ENCODE measurements around the gene MTHFD1L. TPM values are rescaled to one million over a fixed set of nuclear protein-coding genes. Genes with fewer than 3 reads are reported as not detected.
A peak's percentile ranks its signal among the peaks of the same experiment; 100 is the strongest.

Gene MTHFD1L
- total and polyA plus RNA-seq, 2 donors from 2014 or later: 4.7 to 39.6 TPM

DNA sequence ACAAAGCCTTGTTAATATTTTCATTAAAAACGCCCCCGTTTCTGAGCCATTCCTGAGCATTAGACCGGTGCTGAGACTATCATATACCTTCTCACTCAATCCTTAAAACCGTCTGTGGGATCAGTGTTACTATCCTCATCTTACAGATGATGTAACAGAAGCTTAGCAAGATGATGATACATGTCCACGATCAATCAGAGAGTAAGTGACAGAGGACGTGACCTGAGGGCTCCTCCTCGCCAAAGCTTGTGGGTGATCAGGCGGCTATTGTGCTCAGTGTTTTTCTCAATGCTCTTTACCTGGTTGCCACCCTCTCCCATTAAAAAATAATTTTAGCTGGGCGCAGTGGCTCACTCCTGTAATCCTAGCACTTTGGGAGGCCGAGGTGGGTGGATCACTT, 113.1 kb downstream of the MTHFD1L start:
- intact Hi-C loops (cut with DNase I): no loop called here
- TF ChIP-seq, protein P1, sequence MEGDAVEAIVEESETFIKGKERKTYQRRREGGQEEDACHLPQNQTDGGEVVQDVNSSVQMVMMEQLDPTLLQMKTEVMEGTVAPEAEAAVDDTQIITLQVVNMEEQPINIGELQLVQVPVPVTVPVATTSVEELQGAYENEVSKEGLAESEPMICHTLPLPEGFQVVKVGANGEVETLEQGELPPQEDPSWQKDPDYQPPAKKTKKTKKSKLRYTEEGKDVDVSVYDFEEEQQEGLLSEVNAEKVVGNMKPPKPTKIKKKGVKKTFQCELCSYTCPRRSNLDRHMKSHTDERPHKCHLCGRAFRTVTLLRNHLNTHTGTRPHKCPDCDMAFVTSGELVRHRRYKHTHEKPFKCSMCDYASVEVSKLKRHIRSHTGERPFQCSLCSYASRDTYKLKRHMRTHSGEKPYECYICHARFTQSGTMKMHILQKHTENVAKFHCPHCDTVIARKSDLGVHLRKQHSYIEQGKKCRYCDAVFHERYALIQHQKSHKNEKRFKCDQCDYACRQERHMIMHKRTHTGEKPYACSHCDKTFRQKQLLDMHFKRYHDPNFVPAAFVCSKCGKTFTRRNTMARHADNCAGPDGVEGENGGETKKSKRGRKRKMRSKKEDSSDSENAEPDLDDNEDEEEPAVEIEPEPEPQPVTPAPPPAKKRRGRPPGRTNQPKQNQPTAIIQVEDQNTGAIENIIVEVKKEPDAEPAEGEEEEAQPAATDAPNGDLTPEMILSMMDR (IDR thresholded peaks at IDR 0.05; ENCODE audit: borderline replicate concordance, extremely low read depth, insufficient read depth): no peak
- no peak for FAIRE-seq
- no peaks in the 10 kb centered on the region for H3K4me1 ChIP-seq (ENCODE audit: control insufficient read depth in 2 of 3, insufficient read depth in 2 of 3, low read depth in 1 of 3, low read length in 3 of 3)
- no peaks in the 10 kb centered on the region for H3K27me3 ChIP-seq (ENCODE audit: control insufficient read depth, insufficient read depth, low read length)
- no peak overlapping the region for H3K27ac ChIP-seq (ENCODE audit: low read depth in 2 of 2, low read length in 2 of 2)
- no peak overlapping the region for H3K9ac ChIP-seq (ENCODE audit: low read length in 3 of 3)
- H3K36me3 ChIP-seq (ENCODE audit: control insufficient read depth in 2 of 3, insufficient read depth in 3 of 3, low read length in 3 of 3): no peaks in the 10 kb centered on the region
- DNase-seq: peak in 4 of 5 donors; percentile 64 to 83 (median 78)
- peaks cover 0 to 3% (median 0%) of the 10 kb centered on the region in 3 donors for H3K9me3 ChIP-seq (ENCODE audit: control insufficient read depth in 2 of 3, insufficient read depth in 1 of 3, low read length in 3 of 3)
- no peak overlapping the region for H3K4me3 ChIP-seq (ENCODE audit: low read length in 3 of 3)

DNA sequence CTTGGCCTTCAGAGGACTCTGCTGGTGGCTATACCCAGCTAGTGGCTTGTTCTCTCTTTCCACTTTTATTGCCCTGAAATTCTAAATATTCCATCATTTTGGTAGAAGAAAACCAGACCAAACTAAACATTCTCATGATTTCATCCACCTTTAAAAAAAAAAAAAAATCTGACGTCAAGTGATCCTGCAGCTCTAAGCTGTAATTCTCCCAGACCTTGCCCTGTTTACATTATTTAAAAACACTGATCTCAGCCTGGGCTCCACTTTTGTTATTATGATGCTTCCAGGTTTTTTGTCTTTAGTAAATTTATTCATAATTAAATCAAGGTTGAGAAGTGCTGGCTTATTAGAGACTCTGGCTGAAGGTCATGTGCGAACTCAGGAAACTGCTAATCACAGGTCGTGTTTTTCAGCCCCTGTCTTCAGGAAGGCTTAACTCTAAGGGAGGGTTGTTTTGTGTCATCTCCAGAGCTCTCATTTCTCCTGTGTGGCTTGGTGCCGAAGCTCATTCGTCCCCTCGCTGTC, 114.4 kb downstream of the MTHFD1L start:
- intact Hi-C loops (cut with DNase I): no loop called here
- no peak for FAIRE-seq
- H3K27ac ChIP-seq (ENCODE audit: low read depth in 2 of 2, low read length in 2 of 2): no peak overlapping the region

DNA sequence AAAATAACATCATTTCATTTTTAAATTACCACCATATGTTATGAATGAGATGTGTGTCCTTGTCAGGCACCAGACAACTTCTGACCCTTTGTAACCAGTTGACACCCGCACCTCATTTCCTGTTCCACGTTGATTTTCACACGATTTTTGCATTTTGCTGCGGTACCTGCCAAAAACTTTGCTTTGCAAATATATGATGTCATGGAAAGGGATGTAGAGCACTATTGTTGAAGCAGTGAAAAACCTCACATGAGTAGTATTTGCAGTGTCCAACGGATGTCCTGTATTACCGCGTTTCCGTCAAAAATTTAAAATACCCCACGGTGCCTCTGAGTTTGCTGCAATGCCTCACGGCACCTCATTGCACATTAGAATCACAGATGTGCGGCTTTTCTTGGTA, 115.6 kb downstream of the MTHFD1L start:
- H3K27ac ChIP-seq (ENCODE audit: low read depth in 2 of 2, low read length in 2 of 2): no peak overlapping the region
- DNase-seq: peak in 1 of 5 donors; percentile 48
- intact Hi-C loops (cut with DNase I): no loop called here
- H3K27me3 ChIP-seq (ENCODE audit: control insufficient read depth, insufficient read depth, low read length): no peaks in the 10 kb centered on the region
- H3K9ac ChIP-seq (ENCODE audit: low read length in 3 of 3): no peak overlapping the region
- H3K4me1 ChIP-seq (ENCODE audit: control insufficient read depth in 2 of 3, insufficient read depth in 2 of 3, low read depth in 1 of 3, low read length in 3 of 3): no peaks in the 10 kb centered on the region
- no peak for FAIRE-seq
- H3K9me3 ChIP-seq (ENCODE audit: control insufficient read depth in 2 of 3, insufficient read depth in 1 of 3, low read length in 3 of 3): no peaks in the 10 kb centered on the region
- no peaks in the 10 kb centered on the region for H3K36me3 ChIP-seq (ENCODE audit: control insufficient read depth in 2 of 3, insufficient read depth in 3 of 3, low read length in 3 of 3)
- TF ChIP-seq, protein P1 (IDR thresholded peaks at IDR 0.05; ENCODE audit: borderline replicate concordance, extremely low read depth, insufficient read depth): no peak
- no peak overlapping the region for H3K4me3 ChIP-seq (ENCODE audit: low read length in 3 of 3)

More for the DNA sequence above, 114.4 kb downstream of the MTHFD1L start:
- TF ChIP-seq, protein P1 (IDR thresholded peaks at IDR 0.05; ENCODE audit: borderline replicate concordance, extremely low read depth, insufficient read depth): no peak
- no peaks in the 10 kb centered on the region for H3K9me3 ChIP-seq (ENCODE audit: control insufficient read depth in 2 of 3, insufficient read depth in 1 of 3, low read length in 3 of 3)
- no peaks in the 10 kb centered on the region for H3K27me3 ChIP-seq (ENCODE audit: control insufficient read depth, insufficient read depth, low read length)
- DNase-seq: no peak
- H3K4me3 ChIP-seq (ENCODE audit: low read length in 3 of 3): no peak overlapping the region
- H3K9ac ChIP-seq (ENCODE audit: low read length in 3 of 3): no peak overlapping the region
- no peaks in the 10 kb centered on the region for H3K36me3 ChIP-seq (ENCODE audit: control insufficient read depth in 2 of 3, insufficient read depth in 3 of 3, low read length in 3 of 3)
- no peaks in the 10 kb centered on the region for H3K4me1 ChIP-seq (ENCODE audit: control insufficient read depth in 2 of 3, insufficient read depth in 2 of 3, low read depth in 1 of 3, low read length in 3 of 3)

DNA sequence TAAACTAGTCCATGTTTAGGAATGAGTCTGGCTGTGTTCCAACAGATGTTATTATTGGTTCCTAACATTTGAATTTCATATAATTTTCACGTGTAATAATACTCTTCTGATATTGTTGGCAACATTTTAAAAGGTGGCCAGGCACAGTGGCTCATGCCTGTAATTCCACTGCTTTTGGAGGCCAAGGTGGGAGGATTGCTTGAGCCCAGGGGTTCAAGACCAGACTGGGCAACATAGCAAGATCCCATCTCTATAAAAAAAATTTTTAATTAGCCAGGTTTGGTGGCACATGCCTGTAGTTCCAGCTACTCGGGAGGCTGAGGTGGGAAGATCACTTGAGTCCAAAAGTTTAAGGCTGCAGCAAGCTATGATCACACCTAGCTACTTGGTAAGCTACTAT, 116.2 kb downstream of the MTHFD1L start:
- no peak for DNase-seq
- Histone ChIP-seq H3K27me3 (ENCODE audit: control insufficient read depth, insufficient read depth, low read length) (no peaks in the 10 kb centered on the region), H3K4me1 (ENCODE audit: control insufficient read depth in 2 of 3, insufficient read depth in 2 of 3, low read depth in 1 of 3, low read length in 3 of 3) (no peaks in the 10 kb centered on the region), H3K9me3 (ENCODE audit: control insufficient read depth in 2 of 3, insufficient read depth in 1 of 3, low read length in 3 of 3) (no peaks in the 10 kb centered on the region), H3K36me3 (ENCODE audit: control insufficient read depth in 2 of 3, insufficient read depth in 3 of 3, low read length in 3 of 3) (no peaks in the 10 kb centered on the region), H3K9ac (ENCODE audit: low read length in 3 of 3) (no peak overlapping the region), H3K27ac (ENCODE audit: low read depth in 2 of 2, low read length in 2 of 2) (no peak overlapping the region), H3K4me3 (ENCODE audit: low read length in 3 of 3) (no peak overlapping the region)
- FAIRE-seq: no peak
- intact Hi-C loops (cut with DNase I): no loop called here
- TF ChIP-seq, protein P1 (IDR thresholded peaks at IDR 0.05; ENCODE audit: borderline replicate concordance, extremely low read depth, insufficient read depth): no peak

Data from kidney (tissue), 14 donors.